Sigmoid colon (tissue), 4 donors: Measurements from ENCODE around the gene MRPL27.

Experiments
- EP300 ChIP-seq, 4 donors: sonication (generic); formaldehyde crosslinking; IDR thresholded peaks; one replicate each; pipeline ENCODE4 v1.6.1; 2017; ENCODE audit warnings: antibody characterized with exemption in 4 of 4
- TF ChIP-seq, protein P1 (sequence below), 4 experiments: fragments of 450-650 bp in 3 of 4; fragments of 200-600 bp in 1 of 4; IDR thresholded peaks; one replicate each; pipeline ENCODE4 v1.5.1; 2016 to 2019; ENCODE audit warnings: antibody characterized with exemption in 4 of 4, mild to moderate bottlenecking in 3 of 4, moderate library complexity in 2 of 4

DNA sequence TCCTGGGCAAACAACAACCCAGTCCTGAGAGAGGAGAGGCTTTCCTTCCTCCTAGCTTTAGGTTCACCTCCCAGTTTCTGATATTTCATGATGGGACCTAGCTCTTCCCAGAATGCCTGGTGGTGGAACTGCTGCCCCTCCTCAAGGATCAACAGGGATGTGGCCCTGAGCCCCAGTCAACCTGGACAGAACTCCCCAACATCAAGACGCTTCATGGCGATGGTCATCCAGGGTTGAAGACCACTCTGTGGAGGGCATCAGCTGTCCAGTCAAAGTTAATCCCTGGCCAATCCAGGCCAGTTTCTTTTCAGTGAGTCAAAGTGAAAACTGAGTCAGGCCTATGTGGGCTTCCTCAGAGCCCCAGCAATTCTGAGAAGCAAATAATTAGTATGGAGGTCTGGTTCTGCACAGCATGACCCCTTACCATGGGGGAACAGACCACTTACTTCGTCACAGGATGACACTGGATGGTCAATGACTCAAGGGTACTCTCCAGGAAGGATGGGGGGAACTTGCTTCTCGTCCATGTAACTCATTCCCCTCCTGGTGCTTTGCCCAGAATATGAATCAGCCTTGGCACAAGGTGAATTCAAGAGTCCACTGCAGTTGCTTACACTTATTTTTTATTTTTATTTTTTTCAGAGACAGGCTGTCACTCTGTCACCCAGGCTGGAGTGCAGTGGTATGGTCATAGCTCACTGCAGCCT lies 41.7 kb downstream of the MRPL27 start:
- TF ChIP-seq, protein P1, sequence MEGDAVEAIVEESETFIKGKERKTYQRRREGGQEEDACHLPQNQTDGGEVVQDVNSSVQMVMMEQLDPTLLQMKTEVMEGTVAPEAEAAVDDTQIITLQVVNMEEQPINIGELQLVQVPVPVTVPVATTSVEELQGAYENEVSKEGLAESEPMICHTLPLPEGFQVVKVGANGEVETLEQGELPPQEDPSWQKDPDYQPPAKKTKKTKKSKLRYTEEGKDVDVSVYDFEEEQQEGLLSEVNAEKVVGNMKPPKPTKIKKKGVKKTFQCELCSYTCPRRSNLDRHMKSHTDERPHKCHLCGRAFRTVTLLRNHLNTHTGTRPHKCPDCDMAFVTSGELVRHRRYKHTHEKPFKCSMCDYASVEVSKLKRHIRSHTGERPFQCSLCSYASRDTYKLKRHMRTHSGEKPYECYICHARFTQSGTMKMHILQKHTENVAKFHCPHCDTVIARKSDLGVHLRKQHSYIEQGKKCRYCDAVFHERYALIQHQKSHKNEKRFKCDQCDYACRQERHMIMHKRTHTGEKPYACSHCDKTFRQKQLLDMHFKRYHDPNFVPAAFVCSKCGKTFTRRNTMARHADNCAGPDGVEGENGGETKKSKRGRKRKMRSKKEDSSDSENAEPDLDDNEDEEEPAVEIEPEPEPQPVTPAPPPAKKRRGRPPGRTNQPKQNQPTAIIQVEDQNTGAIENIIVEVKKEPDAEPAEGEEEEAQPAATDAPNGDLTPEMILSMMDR (IDR thresholded peaks at IDR 0.05), result no peak
- no peak for TF ChIP-seq EP300 (IDR thresholded peaks at IDR 0.05)
